ENCODE data around the gene NT5C3B.

Gene NT5C3B

DNA sequence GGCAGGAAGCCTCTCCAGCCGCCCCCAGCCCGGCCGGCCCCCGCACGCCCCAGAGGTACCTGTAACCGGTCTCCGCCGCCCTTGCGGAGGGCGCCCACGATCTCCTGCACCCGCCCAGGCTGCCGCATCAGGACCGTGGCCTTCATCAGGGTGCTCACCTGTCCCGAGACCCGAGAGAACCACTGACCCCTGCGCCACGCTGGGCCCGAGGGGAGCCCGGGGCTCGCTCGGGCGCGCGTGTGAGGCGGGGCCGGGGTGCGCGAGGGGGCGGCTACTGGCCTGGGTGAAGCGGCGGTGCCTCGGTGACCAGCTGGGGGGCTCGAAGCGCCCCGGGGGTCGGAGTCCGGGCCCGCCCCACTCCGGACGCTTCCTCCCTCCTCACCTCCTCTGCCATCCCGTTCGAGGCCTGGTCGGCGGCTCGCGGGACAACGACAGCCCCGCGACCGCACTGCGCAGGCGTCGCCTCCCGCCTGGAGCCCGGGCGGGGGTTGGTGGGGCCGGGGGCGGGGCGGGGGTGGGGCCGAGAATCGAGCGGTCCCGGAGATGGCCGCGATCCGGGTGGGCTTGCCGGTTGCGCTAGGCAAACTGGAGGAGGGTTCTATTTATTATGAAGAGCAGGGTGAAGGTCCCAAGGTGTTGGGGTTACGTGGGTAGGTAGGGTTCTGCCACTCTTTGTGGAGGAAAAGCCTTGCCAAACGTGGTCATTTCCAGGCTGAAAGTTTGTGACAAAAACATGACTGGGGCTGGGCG, at the start of gene NT5C3B:
Gene NT5C3B, minus strand, starts transcription at position 433 of the 750 bp plus-strand sequence. Its CDS starts 39 bp downstream, at position 394.
- H3K4me1 ChIP-seq (ENCODE audit: control insufficient read depth, insufficient read depth, low read length): peaks cover 4% of the 10 kb centered on the region
- H3K27ac ChIP-seq (ENCODE audit: extremely low read depth, low read depth, low read length): peak within 1 kb of the TSS; percentile 87
- H3K9me3 ChIP-seq (ENCODE audit: control insufficient read depth, insufficient read depth, low read depth, low read length): no peaks in the 10 kb centered on the region
- H3K36me3 ChIP-seq (ENCODE audit: control insufficient read depth in 2 of 2, insufficient read depth in 1 of 2, low read length in 2 of 2): peaks cover 36 to 37% of the 10 kb centered on the region in 2 experiments
- peak within 1 kb of the TSS; percentile 95 for H3K4me3 ChIP-seq (ENCODE audit: low read depth, low read length)
- ChIA-PET POLR2A (interaction anchor here (0.6 to 2.8 kb wide), 7 partner anchors 13 to 181 kb away, joined by 4 to 25 read pairs (median 5); partner anchors contain the start of genes ACLY, DNAJC7, FKBP10 and KLHL11), CTCF (interaction anchor here (0.6 to 1.5 kb wide), 4 partner anchors 17 to 1418 kb away, joined by 3 to 6 read pairs (median 4); partner anchors contain the start of genes JUP and TOP2A)
- TF ChIP-seq EGR2 (tag by site-specific recombination; IDR thresholded peaks at IDR 0.05; ENCODE audit: low read depth) (peak; percentile 85), ZSCAN30 (tag by site-specific recombination; IDR thresholded peaks at IDR 0.05) (peak; percentile 41; the same call in 1 of the 2 replicates), KLF9 (tag by site-specific recombination; IDR thresholded peaks at IDR 0.05; ENCODE audit: low read depth) (0 out of 2 replicates have a peak, but pooled peaks have one; percentile 33), ZFHX2 (tag by site-specific recombination; conservative IDR thresholded peaks at IDR 0.05) (peak; percentile 93), GLIS2 (tag by site-specific recombination; IDR thresholded peaks at IDR 0.05) (peak; percentile 74), SCRT2 (tag by site-specific recombination; IDR thresholded peaks at IDR 0.05) (peak; percentile 55), SP2 (tag by site-specific recombination; IDR thresholded peaks at IDR 0.05) (peak; percentile 43), ZBTB48 (tag by site-specific recombination; IDR thresholded peaks at IDR 0.05) (0 out of 2 replicates have a peak, but pooled peaks have one; percentile 11), ZBTB8A (tag by site-specific recombination; IDR thresholded peaks at IDR 0.05) (peak; percentile 53), ZNF362 (tag by site-specific recombination; IDR thresholded peaks at IDR 0.05) (no peak), IKZF3 (tag by site-specific recombination; IDR thresholded peaks at IDR 0.05) (peak; percentile 7; the same call in 1 of the 2 replicates), ZNF311 (tag by site-specific recombination; IDR thresholded peaks at IDR 0.05; ENCODE audit: borderline replicate concordance) (no peak), KLF10 (tag by site-specific recombination; IDR thresholded peaks at IDR 0.05) (peak; percentile 62), ZNF26 (tag by site-specific recombination; IDR thresholded peaks at IDR 0.05) (no peak), ZNF521 (tag by site-specific recombination; IDR thresholded peaks at IDR 0.05) (no peak), SP7 (tag by site-specific recombination; IDR thresholded peaks at IDR 0.05) (peak; percentile 57; the same call in 1 of the 2 replicates), ZBTB20 (tag by site-specific recombination; IDR thresholded peaks at IDR 0.05) (peak; percentile 10; the same call in 1 of the 2 replicates)
- TF ChIP-seq, protein P1, sequence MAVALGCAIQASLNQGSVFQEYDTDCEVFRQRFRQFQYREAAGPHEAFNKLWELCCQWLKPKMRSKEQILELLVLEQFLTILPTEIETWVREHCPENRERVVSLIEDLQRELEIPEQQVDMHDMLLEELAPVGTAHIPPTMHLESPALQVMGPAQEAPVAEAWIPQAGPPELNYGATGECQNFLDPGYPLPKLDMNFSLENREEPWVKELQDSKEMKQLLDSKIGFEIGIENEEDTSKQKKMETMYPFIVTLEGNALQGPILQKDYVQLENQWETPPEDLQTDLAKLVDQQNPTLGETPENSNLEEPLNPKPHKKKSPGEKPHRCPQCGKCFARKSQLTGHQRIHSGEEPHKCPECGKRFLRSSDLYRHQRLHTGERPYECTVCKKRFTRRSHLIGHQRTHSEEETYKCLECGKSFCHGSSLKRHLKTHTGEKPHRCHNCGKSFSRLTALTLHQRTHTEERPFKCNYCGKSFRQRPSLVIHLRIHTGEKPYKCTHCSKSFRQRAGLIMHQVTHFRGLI (tag by site-specific recombination; IDR thresholded peaks at IDR 0.05): no peak
- TF ChIP-seq, protein P2, sequence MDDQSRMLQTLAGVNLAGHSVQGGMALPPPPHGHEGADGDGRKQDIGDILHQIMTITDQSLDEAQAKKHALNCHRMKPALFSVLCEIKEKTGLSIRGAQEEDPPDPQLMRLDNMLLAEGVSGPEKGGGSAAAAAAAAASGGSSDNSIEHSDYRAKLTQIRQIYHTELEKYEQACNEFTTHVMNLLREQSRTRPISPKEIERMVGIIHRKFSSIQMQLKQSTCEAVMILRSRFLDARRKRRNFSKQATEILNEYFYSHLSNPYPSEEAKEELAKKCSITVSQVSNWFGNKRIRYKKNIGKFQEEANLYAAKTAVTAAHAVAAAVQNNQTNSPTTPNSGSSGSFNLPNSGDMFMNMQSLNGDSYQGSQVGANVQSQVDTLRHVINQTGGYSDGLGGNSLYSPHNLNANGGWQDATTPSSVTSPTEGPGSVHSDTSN (CRISPR knock-in tag; IDR thresholded peaks at IDR 0.05): peak; percentile 57; the same call in 1 of the 2 replicates
- TF ChIP-seq, protein P3, sequence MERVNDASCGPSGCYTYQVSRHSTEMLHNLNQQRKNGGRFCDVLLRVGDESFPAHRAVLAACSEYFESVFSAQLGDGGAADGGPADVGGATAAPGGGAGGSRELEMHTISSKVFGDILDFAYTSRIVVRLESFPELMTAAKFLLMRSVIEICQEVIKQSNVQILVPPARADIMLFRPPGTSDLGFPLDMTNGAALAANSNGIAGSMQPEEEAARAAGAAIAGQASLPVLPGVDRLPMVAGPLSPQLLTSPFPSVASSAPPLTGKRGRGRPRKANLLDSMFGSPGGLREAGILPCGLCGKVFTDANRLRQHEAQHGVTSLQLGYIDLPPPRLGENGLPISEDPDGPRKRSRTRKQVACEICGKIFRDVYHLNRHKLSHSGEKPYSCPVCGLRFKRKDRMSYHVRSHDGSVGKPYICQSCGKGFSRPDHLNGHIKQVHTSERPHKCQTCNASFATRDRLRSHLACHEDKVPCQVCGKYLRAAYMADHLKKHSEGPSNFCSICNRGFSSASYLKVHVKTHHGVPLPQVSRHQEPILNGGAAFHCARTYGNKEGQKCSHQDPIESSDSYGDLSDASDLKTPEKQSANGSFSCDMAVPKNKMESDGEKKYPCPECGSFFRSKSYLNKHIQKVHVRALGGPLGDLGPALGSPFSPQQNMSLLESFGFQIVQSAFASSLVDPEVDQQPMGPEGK (tag by site-specific recombination; IDR thresholded peaks at IDR 0.05): peak; percentile 55
- TF ChIP-seq, protein P4, sequence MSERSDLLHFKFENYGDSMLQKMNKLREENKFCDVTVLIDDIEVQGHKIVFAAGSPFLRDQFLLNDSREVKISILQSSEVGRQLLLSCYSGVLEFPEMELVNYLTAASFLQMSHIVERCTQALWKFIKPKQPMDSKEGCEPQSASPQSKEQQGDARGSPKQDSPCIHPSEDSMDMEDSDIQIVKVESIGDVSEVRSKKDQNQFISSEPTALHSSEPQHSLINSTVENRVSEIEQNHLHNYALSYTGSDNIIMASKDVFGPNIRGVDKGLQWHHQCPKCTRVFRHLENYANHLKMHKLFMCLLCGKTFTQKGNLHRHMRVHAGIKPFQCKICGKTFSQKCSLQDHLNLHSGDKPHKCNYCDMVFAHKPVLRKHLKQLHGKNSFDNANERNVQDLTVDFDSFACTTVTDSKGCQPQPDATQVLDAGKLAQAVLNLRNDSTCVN (tag by site-specific recombination; optimal IDR thresholded peaks at IDR 0.05): peak; percentile 68
- TF ChIP-seq, protein P5, sequence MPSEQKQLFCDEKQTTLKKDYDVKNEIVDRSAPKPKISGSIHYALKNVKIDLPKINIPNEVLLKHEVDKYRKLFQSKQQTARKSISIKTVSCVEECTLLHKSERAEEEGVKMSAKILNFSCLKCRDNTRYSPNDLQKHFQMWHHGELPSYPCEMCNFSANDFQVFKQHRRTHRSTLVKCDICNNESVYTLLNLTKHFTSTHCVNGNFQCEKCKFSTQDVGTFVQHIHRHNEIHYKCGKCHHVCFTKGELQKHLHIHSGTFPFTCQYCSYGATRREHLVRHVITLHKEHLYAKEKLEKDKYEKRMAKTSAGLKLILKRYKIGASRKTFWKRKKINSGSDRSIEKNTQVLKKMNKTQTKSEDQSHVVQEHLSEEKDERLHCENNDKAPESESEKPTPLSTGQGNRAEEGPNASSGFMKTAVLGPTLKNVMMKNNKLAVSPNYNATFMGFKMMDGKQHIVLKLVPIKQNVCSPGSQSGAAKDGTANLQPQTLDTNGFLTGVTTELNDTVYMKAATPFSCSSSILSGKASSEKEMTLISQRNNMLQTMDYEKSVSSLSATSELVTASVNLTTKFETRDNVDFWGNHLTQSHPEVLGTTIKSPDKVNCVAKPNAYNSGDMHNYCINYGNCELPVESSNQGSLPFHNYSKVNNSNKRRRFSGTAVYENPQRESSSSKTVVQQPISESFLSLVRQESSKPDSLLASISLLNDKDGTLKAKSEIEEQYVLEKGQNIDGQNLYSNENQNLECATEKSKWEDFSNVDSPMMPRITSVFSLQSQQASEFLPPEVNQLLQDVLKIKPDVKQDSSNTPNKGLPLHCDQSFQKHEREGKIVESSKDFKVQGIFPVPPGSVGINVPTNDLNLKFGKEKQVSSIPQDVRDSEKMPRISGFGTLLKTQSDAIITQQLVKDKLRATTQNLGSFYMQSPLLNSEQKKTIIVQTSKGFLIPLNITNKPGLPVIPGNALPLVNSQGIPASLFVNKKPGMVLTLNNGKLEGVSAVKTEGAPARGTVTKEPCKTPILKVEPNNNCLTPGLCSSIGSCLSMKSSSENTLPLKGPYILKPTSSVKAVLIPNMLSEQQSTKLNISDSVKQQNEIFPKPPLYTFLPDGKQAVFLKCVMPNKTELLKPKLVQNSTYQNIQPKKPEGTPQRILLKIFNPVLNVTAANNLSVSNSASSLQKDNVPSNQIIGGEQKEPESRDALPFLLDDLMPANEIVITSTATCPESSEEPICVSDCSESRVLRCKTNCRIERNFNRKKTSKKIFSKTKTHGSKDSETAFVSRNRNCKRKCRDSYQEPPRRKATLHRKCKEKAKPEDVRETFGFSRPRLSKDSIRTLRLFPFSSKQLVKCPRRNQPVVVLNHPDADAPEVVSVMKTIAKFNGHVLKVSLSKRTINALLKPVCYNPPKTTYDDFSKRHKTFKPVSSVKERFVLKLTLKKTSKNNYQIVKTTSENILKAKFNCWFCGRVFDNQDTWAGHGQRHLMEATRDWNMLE (tag by site-specific recombination; conservative IDR thresholded peaks at IDR 0.05; ENCODE audit: low read depth): no peak
